Measurements from ENCODE around the gene DTL.
A peak's percentile ranks its signal among the peaks of the same experiment; 100 is the strongest.

Gene DTL

GRCh38 chr1:212132025-212132424 lies 96.5 kb downstream of the DTL start:
- no peak overlapping the region for H3K27ac ChIP-seq

GRCh38 chr1:212133319-212133718 lies 97.8 kb downstream of the DTL start:
- peak overlapping the region; percentile 38; the same call in 1 of the 2 replicates for H3K27ac ChIP-seq
- no peak for TF ChIP-seq CTCF (conservative IDR thresholded peaks at IDR 0.05)

More at GRCh38 chr1:212132025-212132424, 96.5 kb downstream of the DTL start:
- no peak for TF ChIP-seq CTCF (conservative IDR thresholded peaks at IDR 0.05)

- no peak for TF ChIP-seq CTCF (conservative IDR thresholded peaks at IDR 0.05)
- no peak overlapping the region for H3K27ac ChIP-seq
Observed at GRCh38 chr1:212135166-212135565, 99.6 kb downstream of the DTL start.

- no peak for TF ChIP-seq CTCF (conservative IDR thresholded peaks at IDR 0.05)
- no peak overlapping the region for H3K27ac ChIP-seq
Observed at GRCh38 chr1:212137854-212138253, 102.3 kb downstream of the DTL start.

- no peak overlapping the region for H3K27ac ChIP-seq
- TF ChIP-seq CTCF (conservative IDR thresholded peaks at IDR 0.05): no peak
Observed at GRCh38 chr1:212138457-212138856, 102.9 kb downstream of the DTL start.

- H3K27ac ChIP-seq: no peak overlapping the region
- no peak for TF ChIP-seq CTCF (conservative IDR thresholded peaks at IDR 0.05)
Observed at GRCh38 chr1:212139526-212140135, 104.1 kb downstream of the DTL start.

GRCh38 chr1:212141404-212141803 lies 105.9 kb downstream of the DTL start:
- no peak for TF ChIP-seq CTCF (conservative IDR thresholded peaks at IDR 0.05)
- H3K27ac ChIP-seq: no peak overlapping the region

All from VCaP (cell line).